Measurements from ENCODE around the gene RPGRIP1L.

The RPGRIP1L gene

GRCh38 chr16:53598511-53599275 lies 105.0 kb downstream of the RPGRIP1L start:
- no peak for DNase-seq

- no peak for DNase-seq
Observed at GRCh38 chr16:53597776-53598175, 105.9 kb downstream of the RPGRIP1L start.

GRCh38 chr16:53588081-53588648 lies 115.5 kb downstream of the RPGRIP1L start:
- no peak for DNase-seq

- no peak for DNase-seq
Observed at GRCh38 chr16:53583401-53583800, 120.3 kb downstream of the RPGRIP1L start.

- DNase-seq: no peak
Observed at GRCh38 chr16:53581784-53582183, 121.9 kb downstream of the RPGRIP1L start.

GRCh38 chr16:53580038-53580802 lies 123.4 kb downstream of the RPGRIP1L start:
- no peak for DNase-seq

- DNase-seq: no peak
Observed at GRCh38 chr16:53576904-53577303, 126.8 kb downstream of the RPGRIP1L start.

- no peak for DNase-seq
Observed at GRCh38 chr16:53576210-53576609, 127.4 kb downstream of the RPGRIP1L start.

- DNase-seq: no peak
Observed at GRCh38 chr16:53571763-53572162, 131.9 kb downstream of the RPGRIP1L start.

- no peak for DNase-seq
Observed at GRCh38 chr16:53566552-53567245, 137.0 kb downstream of the RPGRIP1L start.

- no peak for DNase-seq
Observed at GRCh38 chr16:53565296-53565863, 138.3 kb downstream of the RPGRIP1L start.

GRCh38 chr16:53563426-53563825 lies 140.2 kb downstream of the RPGRIP1L start:
- no peak for DNase-seq

- no peak for DNase-seq
Observed at GRCh38 chr16:53561101-53561888, 142.4 kb downstream of the RPGRIP1L start.

- DNase-seq: no peak
Observed at GRCh38 chr16:53559270-53559951, 144.2 kb downstream of the RPGRIP1L start.

- DNase-seq: no peak
Observed at GRCh38 chr16:53558710-53559109, 144.9 kb downstream of the RPGRIP1L start.

- no peak for DNase-seq
Observed at GRCh38 chr16:53556521-53556920, 147.1 kb downstream of the RPGRIP1L start.

GRCh38 chr16:53549970-53550690 lies 153.5 kb downstream of the RPGRIP1L start:
- DNase-seq: no peak

Measured in activated CD4-positive, CD25-positive, alpha-beta regulatory T cell treated with anti-CD3 and anti-CD28 coated beads, Interleukin-2, amount 50 U/mL, for 72 hours (primary cell).